K562 (cell line): Measurements from ENCODE around the gene DYNLT4.

Experiments
- GABPB2 ChIP-seq: fragments of 250-450 bp; sonication (Bioruptor Pico); conservative IDR thresholded peaks from 2 replicates; pipeline ENCODE4 v1.5.1; 2021; ENCODE audit warnings: mild to moderate bottlenecking
- POLR2AphosphoS5 ChIP-seq: IDR thresholded peaks from 2 replicates; pipeline ENCODE4 v1.6.1; 2011; ENCODE audit warnings: mild to moderate bottlenecking, low read depth, low read length, moderate library complexity; ENCODE audit not compliant: control insufficient read depth, insufficient read depth

GRCh38 chr1:44819196-44819607, 12.1 kb upstream of the DYNLT4 start:
- TF ChIP-seq GABPB2 (CRISPR knock-in tag) (no peak), POLR2AphosphoS5 (no peak)
